GM12872 (cell line): Measurements from ENCODE around the gene USP24.

Experiments used
- CTCF ChIP-seq: IDR thresholded peaks from 3 replicates; pipeline ENCODE4 v1.5.1; 2011; ENCODE audit warnings: low read depth, mild to moderate bottlenecking, low read length, moderate library complexity; ENCODE audit not compliant: insufficient read depth

Gene USP24

GRCh38 chr1:55215194-55216021 is at the start of gene USP24:
Gene USP24, minus strand, starts transcription at chr1:55215364. Its CDS starts 251 bp downstream, at chr1:55215113.
- TF ChIP-seq CTCF: no peak

GRCh38 chr1:55262822-55263221 is 47.7 kb upstream of the USP24 start:
- TF ChIP-seq CTCF: no peak

- TF ChIP-seq CTCF: no peak
These were observed 44.9 kb upstream of the USP24 start for GRCh38 chr1:55259911-55260609.

GRCh38 chr1:55257958-55258357 is 42.8 kb upstream of the USP24 start:
- TF ChIP-seq CTCF: no peak

GRCh38 chr1:55255901-55256300 is 40.7 kb upstream of the USP24 start:
- TF ChIP-seq CTCF: no peak

GRCh38 chr1:55252942-55253589 is 37.9 kb upstream of the USP24 start:
- no peak for TF ChIP-seq CTCF

- no peak for TF ChIP-seq CTCF
These were observed 35.4 kb upstream of the USP24 start for GRCh38 chr1:55250399-55251075.
